Lower leg skin (tissue), 3 donors: Measurements from ENCODE around the gene GOLGA8A.
"Not testable (repeated sequence)": the region's sequence is repeated elsewhere in the genome, so short reads cannot be mapped to it uniquely, and the experiment has no call there.

Experiments
- CTCF ChIP-seq, 3 donors: fragments of 450-650 bp; IDR thresholded peaks; one replicate each; pipeline ENCODE4 v1.5.1; 2016; ENCODE audit warnings: antibody characterized with exemption in 3 of 3, mild to moderate bottlenecking in 3 of 3, moderate library complexity in 2 of 3
- POLR2A ChIP-seq, 2 donors: fragments of 450-650 bp; IDR thresholded peaks; one replicate each; pipeline ENCODE4 v1.6.1; 2016 to 2017; ENCODE audit warnings: antibody characterized with exemption in 2 of 2, mild to moderate bottlenecking in 1 of 2, moderate library complexity in 1 of 2

DNA sequence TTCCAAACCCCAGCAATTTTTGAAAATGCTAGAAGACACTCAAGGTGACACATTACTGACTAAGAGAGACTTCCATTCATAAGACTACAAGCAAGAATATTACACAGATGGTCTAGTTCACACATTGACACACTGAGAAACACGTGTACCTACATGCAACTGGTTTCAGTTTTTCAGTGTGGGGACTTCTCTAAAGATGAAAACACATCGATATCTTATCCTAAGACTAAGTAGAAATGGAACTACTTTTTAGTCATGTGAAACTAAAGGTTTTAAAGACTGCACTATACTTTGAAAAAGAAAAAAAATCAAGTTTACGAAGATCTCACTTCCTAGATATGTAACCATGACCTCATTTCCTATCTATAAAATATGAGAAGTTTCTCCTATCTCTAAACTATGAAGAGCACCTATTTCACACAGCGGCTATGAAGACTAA is 34.4 kb downstream of the GOLGA8A start:
- TF ChIP-seq CTCF, POLR2A (IDR thresholded peaks at IDR 0.05): not testable (repeated sequence)
